Fibroblast of skin of left quadriceps (primary cell): ENCODE measurements around the gene SLC38A3.

ENCODE experiments used
- DNase-seq, 2 experiments: peaks; one replicate each; pipeline ENCODE4 v3.0.0-alpha.2; 2013; ENCODE audit warnings: low read depth in 2 of 2

Gene SLC38A3

GRCh38 chr3:50266836-50267235 is 61.8 kb downstream of the SLC38A3 start:
- no peak for DNase-seq

GRCh38 chr3:50267280-50267913 is 62.3 kb downstream of the SLC38A3 start:
- no peak for DNase-seq

GRCh38 chr3:50268276-50268675 is 63.2 kb downstream of the SLC38A3 start:
- DNase-seq, result no peak

GRCh38 chr3:50268703-50269451 is 63.8 kb downstream of the SLC38A3 start, which contains the start of gene SEMA3B:
TSS of gene SEMA3B (plus strand) at chr3:50269147. CDS start at chr3:50269241, 94 bp downstream.
- no peak for DNase-seq

GRCh38 chr3:50269460-50269859 is 64.4 kb downstream of the SLC38A3 start:
- DNase-seq, result no peak

GRCh38 chr3:50269977-50270413 is 64.9 kb downstream of the SLC38A3 start:
- DNase-seq, result no peak

- DNase-seq, result no peak
Measured at GRCh38 chr3:50270422-50271224, 65.6 kb downstream of the SLC38A3 start.
